ENCODE results near the gene RPS14. TPM values are rescaled to one million over a fixed set of nuclear protein-coding genes. Genes with fewer than 3 reads are reported as not detected.

RPS14 gene
- total and polyA plus RNA-seq, 4 experiments from 2014 or later, result 5,260 to 9,996 (median 6,720) TPM

- Histone ChIP-seq H3K27ac (ENCODE audit: low read depth, low read length) (no peak overlapping the region), H3K4me3 (ENCODE audit: low read length in 2 of 2) (no peak overlapping the region), H3K36me3 (ENCODE audit: insufficient read depth, low read length) (peaks cover 77% of the 10 kb centered on the region), H3K9me3 (ENCODE audit: control insufficient read depth in 1 of 2, low read length in 2 of 2) (no peaks in the 10 kb centered on the region), H3K27me3 (ENCODE audit: insufficient read depth, low read length) (no peaks in the 10 kb centered on the region), H3K4me1 (ENCODE audit: insufficient read depth, low read length) (no peaks in the 10 kb centered on the region)
- Mint-ChIP-seq H3K27me3 (no peaks in the 10 kb centered on the region), H3K27ac (peak overlapping the region in 5 of 7 donors; percentile 22 to 84 (median 74)), H3K4me3 (no peak overlapping the region), H3K36me3 (peaks cover 48 to 83% of the 10 kb centered on the region in 2 donors), H3K9me3 (no peaks in the 10 kb centered on the region), H3K4me1 (peaks cover 0 to 8% (median 0%) of the 10 kb centered on the region in 4 donors)
- ChIA-PET POLR2A (ENCODE audit: partially characterized antibody) (interaction anchor here (0.9 to 5.6 kb wide), 3 partner anchors 12 to 42 kb away, joined by 3 to 44 read pairs (median 3); partner anchors contain the start of genes CD74 and TCOF1), CTCF (ENCODE audit: partially characterized antibody) (interaction anchor here (1.1 to 5.0 kb wide), 5 partner anchors 10 to 37 kb away, joined by 3 to 25 read pairs (median 3); partner anchors contain the start of gene CD74)
- intact Hi-C loops (cut with micrococcal nuclease), result no loop called here
- DNase-seq, result no peak
These were observed 49.9 kb downstream of the RPS14 start for GRCh38 chr5:150399524-150400211.

- peaks cover 75% of the 10 kb centered on the region for H3K36me3 ChIP-seq (ENCODE audit: insufficient read depth, low read length)
- no peaks in the 10 kb centered on the region for H3K27me3 ChIP-seq (ENCODE audit: insufficient read depth, low read length)
- no peaks in the 10 kb centered on the region for H3K9me3 ChIP-seq (ENCODE audit: control insufficient read depth in 1 of 2, low read length in 2 of 2)
- Mint-ChIP-seq H3K27ac (peak overlapping the region in 6 of 7 donors; percentile 22 to 86 (median 76)), H3K36me3 (peaks cover 48 to 82% of the 10 kb centered on the region in 2 donors), H3K4me3 (no peak overlapping the region), H3K9me3 (no peaks in the 10 kb centered on the region), H3K27me3 (no peaks in the 10 kb centered on the region), H3K4me1 (peaks cover 0 to 8% (median 0%) of the 10 kb centered on the region in 4 donors)
- CTCF ChIA-PET (ENCODE audit: partially characterized antibody), result interaction anchor here (1.1 to 5.0 kb wide), 6 partner anchors 10 to 37 kb away, joined by 3 to 25 read pairs (median 3); partner anchors contain the start of gene CD74
- no peak overlapping the region for H3K4me3 ChIP-seq (ENCODE audit: low read length in 2 of 2)
- H3K27ac ChIP-seq (ENCODE audit: low read depth, low read length), result no peak overlapping the region
- POLR2A ChIA-PET (ENCODE audit: partially characterized antibody), result interaction anchor here (0.9 to 5.6 kb wide), 3 partner anchors 12 to 41 kb away, joined by 3 to 44 read pairs (median 3); partner anchors contain the start of genes CD74 and TCOF1
- intact Hi-C loops (cut with micrococcal nuclease), result no loop called here
- DNase-seq, result no peak
- no peaks in the 10 kb centered on the region for H3K4me1 ChIP-seq (ENCODE audit: insufficient read depth, low read length)
These were observed 50.6 kb downstream of the RPS14 start for GRCh38 chr5:150398722-150399523.

- H3K9me3 Mint-ChIP-seq, result no peaks in the 10 kb centered on the region
- Histone ChIP-seq H3K36me3 (ENCODE audit: insufficient read depth, low read length) (peaks cover 76% of the 10 kb centered on the region), H3K9me3 (ENCODE audit: control insufficient read depth in 1 of 2, low read length in 2 of 2) (no peaks in the 10 kb centered on the region), H3K27me3 (ENCODE audit: insufficient read depth, low read length) (no peaks in the 10 kb centered on the region), H3K27ac (ENCODE audit: low read depth, low read length) (no peak overlapping the region), H3K4me1 (ENCODE audit: insufficient read depth, low read length) (no peaks in the 10 kb centered on the region), H3K4me3 (ENCODE audit: low read length in 2 of 2) (no peak overlapping the region)
- H3K4me1 Mint-ChIP-seq, result peaks cover 0 to 8% (median 0%) of the 10 kb centered on the region in 4 donors
- DNase-seq, result no peak
- ChIA-PET POLR2A (ENCODE audit: partially characterized antibody) (interaction anchor here (1.1 to 5.6 kb wide), 2 partner anchors 13 to 36 kb away, joined by 3 to 44 read pairs; partner anchors contain the start of gene CD74), CTCF (ENCODE audit: partially characterized antibody) (interaction anchor here (0.8 to 5.0 kb wide), 9 partner anchors 8 to 42 kb away, joined by 3 to 25 read pairs (median 3); partner anchors contain the start of gene CD74)
- H3K4me3 Mint-ChIP-seq, result no peak overlapping the region
- no peaks in the 10 kb centered on the region for H3K27me3 Mint-ChIP-seq
- intact Hi-C loops (cut with micrococcal nuclease), result no loop called here
- H3K36me3 Mint-ChIP-seq, result peaks cover 52 to 83% of the 10 kb centered on the region in 2 donors
- H3K27ac Mint-ChIP-seq, result peak overlapping the region in 3 of 7 donors; percentile 22 to 77 (median 75)
These were observed 51.5 kb downstream of the RPS14 start for GRCh38 chr5:150397782-150398721.

GRCh38 chr5:150397146-150397781, 52.3 kb downstream of the RPS14 start:
- no peaks in the 10 kb centered on the region for H3K4me1 ChIP-seq (ENCODE audit: insufficient read depth, low read length)
- H3K4me1 Mint-ChIP-seq, result peaks cover 0 to 8% (median 0%) of the 10 kb centered on the region in 4 donors
- H3K27me3 ChIP-seq (ENCODE audit: insufficient read depth, low read length), result no peaks in the 10 kb centered on the region
- H3K4me3 Mint-ChIP-seq, result no peak overlapping the region
- H3K27ac Mint-ChIP-seq, result peak overlapping the region in 1 of 7 donors; percentile 63
- H3K9me3 ChIP-seq (ENCODE audit: control insufficient read depth in 1 of 2, low read length in 2 of 2), result no peaks in the 10 kb centered on the region
- ChIA-PET CTCF (ENCODE audit: partially characterized antibody) (interaction anchor here (0.8 to 5.0 kb wide), 6 partner anchors 9 to 43 kb away, joined by 3 to 25 read pairs (median 4); partner anchors contain the start of gene CD74), POLR2A (ENCODE audit: partially characterized antibody) (interaction anchor here (5.6 kb wide), 1 partner anchor 14 kb away, joined by 44 read pairs; the partner anchor contains the start of gene CD74)
- peaks cover 48 to 82% of the 10 kb centered on the region in 2 donors for H3K36me3 Mint-ChIP-seq
- no peaks in the 10 kb centered on the region for H3K9me3 Mint-ChIP-seq
- DNase-seq, result no peak
- peaks cover 76% of the 10 kb centered on the region for H3K36me3 ChIP-seq (ENCODE audit: insufficient read depth, low read length)
- H3K27ac ChIP-seq (ENCODE audit: low read depth, low read length), result no peak overlapping the region
- no peaks in the 10 kb centered on the region for H3K27me3 Mint-ChIP-seq
- H3K4me3 ChIP-seq (ENCODE audit: low read length in 2 of 2), result no peak overlapping the region
- intact Hi-C loops (cut with micrococcal nuclease), result no loop called here

- H3K27ac ChIP-seq (ENCODE audit: low read depth, low read length), result no peak overlapping the region
- no peaks in the 10 kb centered on the region for H3K27me3 ChIP-seq (ENCODE audit: insufficient read depth, low read length)
- peak overlapping the region in 3 of 7 donors; percentile 37 to 62 (median 55) for H3K27ac Mint-ChIP-seq
- H3K4me1 Mint-ChIP-seq, result peaks cover 0 to 3% (median 0%) of the 10 kb centered on the region in 4 donors
- ChIA-PET POLR2A (ENCODE audit: partially characterized antibody) (interaction anchor here (5.6 kb wide), 1 partner anchor 15 kb away, joined by 44 read pairs; the partner anchor contains the start of gene CD74), CTCF (ENCODE audit: partially characterized antibody) (interaction anchor here (1.2 to 5.0 kb wide), 4 partner anchors 9 to 44 kb away, joined by 3 to 25 read pairs (median 8); partner anchors contain the start of gene CD74)
- H3K4me1 ChIP-seq (ENCODE audit: insufficient read depth, low read length), result no peaks in the 10 kb centered on the region
- H3K9me3 Mint-ChIP-seq, result no peaks in the 10 kb centered on the region
- no peak for DNase-seq
- no peak overlapping the region for H3K4me3 ChIP-seq (ENCODE audit: low read length in 2 of 2)
- no peaks in the 10 kb centered on the region for H3K27me3 Mint-ChIP-seq
- no peaks in the 10 kb centered on the region for H3K9me3 ChIP-seq (ENCODE audit: control insufficient read depth in 1 of 2, low read length in 2 of 2)
- intact Hi-C loops (cut with micrococcal nuclease), result loop anchor here (1.0 kb wide), 1 partner anchor 40 kb away; no protein-coding TSS in a partner anchor
- H3K36me3 ChIP-seq (ENCODE audit: insufficient read depth, low read length), result peaks cover 78% of the 10 kb centered on the region
- no peak overlapping the region for H3K4me3 Mint-ChIP-seq
- peaks cover 48 to 84% of the 10 kb centered on the region in 2 donors for H3K36me3 Mint-ChIP-seq
These were observed 53.3 kb downstream of the RPS14 start for GRCh38 chr5:150396267-150396666.

GRCh38 chr5:150395688-150395975, 53.9 kb downstream of the RPS14 start:
- intact Hi-C loops (cut with micrococcal nuclease), result no loop called here
- no peaks in the 10 kb centered on the region for H3K27me3 ChIP-seq (ENCODE audit: insufficient read depth, low read length)
- H3K27ac ChIP-seq (ENCODE audit: low read depth, low read length), result no peak overlapping the region
- DNase-seq, result no peak
- no peak overlapping the region for H3K4me3 Mint-ChIP-seq
- ChIA-PET POLR2A (ENCODE audit: partially characterized antibody) (no interaction called here), CTCF (ENCODE audit: partially characterized antibody) (interaction anchor here (1.2 to 5.0 kb wide), 3 partner anchors 10 to 40 kb away, joined by 3 to 25 read pairs (median 7); partner anchors contain the start of gene CD74)
- peaks cover 45 to 85% of the 10 kb centered on the region in 2 donors for H3K36me3 Mint-ChIP-seq
- H3K9me3 ChIP-seq (ENCODE audit: control insufficient read depth in 1 of 2, low read length in 2 of 2), result no peaks in the 10 kb centered on the region
- no peaks in the 10 kb centered on the region for H3K27me3 Mint-ChIP-seq
- no peak overlapping the region for H3K4me3 ChIP-seq (ENCODE audit: low read length in 2 of 2)
- no peaks in the 10 kb centered on the region for H3K4me1 Mint-ChIP-seq
- peaks cover 78% of the 10 kb centered on the region for H3K36me3 ChIP-seq (ENCODE audit: insufficient read depth, low read length)
- H3K9me3 Mint-ChIP-seq, result no peaks in the 10 kb centered on the region
- peak overlapping the region in 2 of 7 donors; percentile 17 to 59 for H3K27ac Mint-ChIP-seq
- H3K4me1 ChIP-seq (ENCODE audit: insufficient read depth, low read length), result no peaks in the 10 kb centered on the region
